Measurements from ENCODE around the gene MFRP. TPM values are rescaled to one million over a fixed set of nuclear protein-coding genes. Genes with fewer than 3 reads are reported as not detected.
A peak's percentile ranks its signal among the peaks of the same experiment; 100 is the strongest.

MFRP gene
- total and polyA plus RNA-seq, 9 of the 15 experiments (the other 6 are each of a cell fraction or from before 2014, with no cell fraction given): not detected

- H3K27me3 ChIP-seq (ENCODE audit: control insufficient read depth in 2 of 2, insufficient read depth in 2 of 2, low read length in 2 of 2): peaks cover 0 to 18% of the 10 kb centered on the region in 2 experiments; a peak in 3 of 5 replicates
- H3K9ac ChIP-seq (ENCODE audit: insufficient read depth in 1 of 2, low read depth in 2 of 2, low read length in 2 of 2): no peak overlapping the region
- no peak overlapping the region for H2AFZ ChIP-seq (ENCODE audit: low read depth, low read length)
- no TSS peak for BruUV-seq (replicated peaks)
- TF ChIP-seq RBM25 (IDR thresholded peaks at IDR 0.05; ENCODE audit: low read depth, low read length, severe bottlenecking): peak; percentile 9
- TF ChIP-seq ZFP36 (IDR thresholded peaks at IDR 0.05; ENCODE audit: low read depth, low read length, partially characterized antibody): peak; percentile 45
- TF ChIP-seq EZH2 (IDR thresholded peaks at IDR 0.05; ENCODE audit: borderline replicate concordance, low read depth, low read length): no peak
- H3K4me3 ChIP-seq: no peak overlapping the region
- no peaks in the 10 kb centered on the region for H3K9me3 ChIP-seq (replicated peaks; ENCODE audit: control insufficient read depth, insufficient read depth, low read depth, low read length)
- POLR2A ChIA-PET: interaction anchor here (1.3 to 1.4 kb wide), 3 partner anchors 9 to 23 kb away, joined by 3 to 14 read pairs (median 6); no protein-coding TSS in a partner anchor
- CTCF ChIA-PET (ENCODE audit: low intra/inter-chr PET ratio): no interaction called here
- no peaks in the 10 kb centered on the region; the same call in 1 of the 2 replicates for H4K20me1 ChIP-seq (replicated peaks; ENCODE audit: control insufficient read depth, insufficient read depth, low read length)
- DNase-seq (ENCODE audit: extremely low read depth in 1 of 4, low spot score in 3 of 4) (no peak), FAIRE-seq (no peak), ATAC-seq (no peak)
- H3K27ac ChIP-seq (ENCODE audit: extremely low read depth, low read depth, low read length): no peak overlapping the region
- peaks cover 0 to 10% of the 10 kb centered on the region in 2 experiments; a peak in 3 of 5 replicates for H3K4me1 ChIP-seq (replicated peaks in 1 of 2; ENCODE audit: control insufficient read depth in 2 of 2, insufficient read depth in 2 of 2, low read length in 2 of 2)
- no peaks in the 10 kb centered on the region for H3K36me3 ChIP-seq (ENCODE audit: control insufficient read depth, insufficient read depth, low read length)
- in situ Hi-C loops (cut with MboI) (no loop called here), intact Hi-C loops (cut with micrococcal nuclease) (no loop called here)
- H3K9me1 ChIP-seq (ENCODE audit: control insufficient read depth, insufficient read depth, low read length): no peaks in the 10 kb centered on the region
- WGBS (ENCODE audit: insufficient coverage, low coverage, missing lambda C conversion rate): 30% methylated on average over 2 of the region's 2 CpGs
- H3K4me2 ChIP-seq (ENCODE audit: insufficient read depth, low read length): no peak overlapping the region
- H3K79me2 ChIP-seq (ENCODE audit: control insufficient read depth, insufficient read depth, low read length): no peaks in the 10 kb centered on the region
Observed at GRCh38 chr11:119347242-119347641, 737 bp upstream of the MFRP start.

GRCh38 chr11:119345685-119346084, 820 bp downstream of the MFRP start:
- 15% methylated on average over 9 of the region's 12 CpGs for WGBS (ENCODE audit: insufficient coverage, low coverage, missing lambda C conversion rate)
- no TSS peak for BruUV-seq (replicated peaks)
- Histone ChIP-seq H3K9me3 (replicated peaks; ENCODE audit: control insufficient read depth, insufficient read depth, low read depth, low read length) (no peaks in the 10 kb centered on the region), H2AFZ (ENCODE audit: low read depth, low read length) (no peak overlapping the region), H3K4me2 (ENCODE audit: insufficient read depth, low read length) (no peak overlapping the region), H3K27ac (ENCODE audit: extremely low read depth, low read depth, low read length) (no peak overlapping the region), H3K79me2 (ENCODE audit: control insufficient read depth, insufficient read depth, low read length) (no peaks in the 10 kb centered on the region), H3K9me1 (ENCODE audit: control insufficient read depth, insufficient read depth, low read length) (no peaks in the 10 kb centered on the region), H3K4me1 (replicated peaks in 1 of 2; ENCODE audit: control insufficient read depth in 2 of 2, insufficient read depth in 2 of 2, low read length in 2 of 2) (peaks cover 0 to 20% of the 10 kb centered on the region in 2 experiments; a peak in 3 of 5 replicates), H3K36me3 (ENCODE audit: control insufficient read depth, insufficient read depth, low read length) (no peaks in the 10 kb centered on the region), H3K27me3 (ENCODE audit: control insufficient read depth in 2 of 2, insufficient read depth in 2 of 2, low read length in 2 of 2) (peaks cover 0 to 24% of the 10 kb centered on the region in 2 experiments; a peak in 3 of 5 replicates), H4K20me1 (replicated peaks; ENCODE audit: control insufficient read depth, insufficient read depth, low read length) (no peaks in the 10 kb centered on the region; the same call in 1 of the 2 replicates), H3K4me3 (no peak overlapping the region), H3K9ac (ENCODE audit: insufficient read depth in 1 of 2, low read depth in 2 of 2, low read length in 2 of 2) (peak overlapping the region in 1 of 2 experiments; percentile 6; a peak in 1 of 4 replicates)
- DNase-seq (ENCODE audit: extremely low read depth in 1 of 4, low spot score in 3 of 4) (no peak), FAIRE-seq (no peak), ATAC-seq (no peak)
- ChIA-PET CTCF (ENCODE audit: low intra/inter-chr PET ratio) (no interaction called here), POLR2A (interaction anchor here (0.6 to 1.0 kb wide), 3 partner anchors 19 to 519 kb away, joined by 3 to 5 read pairs (median 5); no protein-coding TSS in a partner anchor)
- TF ChIP-seq POLR2AphosphoS5 (IDR thresholded peaks at IDR 0.05; ENCODE audit: control insufficient read depth, insufficient read depth, low read depth, low read length) (no peak), GATAD2A (IDR thresholded peaks at IDR 0.05) (no peak), ARID4B (CRISPR knock-in tag; IDR thresholded peaks at IDR 0.05) (no peak), SIN3A (IDR thresholded peaks at IDR 0.05; ENCODE audit: borderline replicate concordance in 2 of 2, control insufficient read depth in 1 of 2, low read depth in 2 of 2, low read length in 2 of 2) (no peak)
- intact Hi-C loops (cut with micrococcal nuclease): no loop called here
- in situ Hi-C loops (cut with MboI): no loop called here

All from K562 (cell line).